HEK293T (cell line): Measurements from ENCODE around the gene ACTR2.

Source experiments
- ARNT ChIP-seq: fragments of 450-650 bp; IDR thresholded peaks from 2 replicates; pipeline ENCODE4 v1.6.1; 2017; ENCODE audit warnings: mild to moderate bottlenecking
- BHLHE40 ChIP-seq: fragments of 450-650 bp; IDR thresholded peaks from 2 replicates; pipeline ENCODE4 v1.6.1; 2016; ENCODE audit warnings: mild to moderate bottlenecking, moderate library complexity, borderline replicate concordance
- CTBP1 ChIP-seq: fragments of 450-650 bp; IDR thresholded peaks from 2 replicates; pipeline ENCODE4 v1.6.1; 2016; ENCODE audit warnings: borderline replicate concordance
- FOXA1 ChIP-seq: fragments of 450-650 bp; IDR thresholded peaks from 2 replicates; pipeline ENCODE4 v1.6.1; 2016; ENCODE audit warnings: mild to moderate bottlenecking
- FOXK2 ChIP-seq: fragments of 450-650 bp; IDR thresholded peaks from 2 replicates; pipeline ENCODE4 v1.6.1; 2016; ENCODE audit warnings: mild to moderate bottlenecking
- FOXM1 ChIP-seq: fragments of 450-650 bp; IDR thresholded peaks from 2 replicates; pipeline ENCODE4 v1.6.1; 2017; ENCODE audit warnings: mild to moderate bottlenecking, borderline replicate concordance
- HDGF ChIP-seq: fragments of 450-650 bp; IDR thresholded peaks from 2 replicates; pipeline ENCODE4 v1.6.1; 2017; ENCODE audit warnings: antibody characterized with exemption, borderline replicate concordance
- L3MBTL2 ChIP-seq: fragments of 450-650 bp; conservative IDR thresholded peaks from 2 replicates; pipeline ENCODE4 v1.6.1; 2016; ENCODE audit warnings: mild to moderate bottlenecking
- LEF1 ChIP-seq: fragments of 450-650 bp; IDR thresholded peaks from 2 replicates; pipeline ENCODE4 v1.6.1; 2017; ENCODE audit warnings: mild to moderate bottlenecking, borderline replicate concordance
- NFRKB ChIP-seq: fragments of 450-650 bp; IDR thresholded peaks from 2 replicates; pipeline ENCODE4 v1.6.1; 2016; ENCODE audit warnings: mild to moderate bottlenecking, moderate library complexity
- SP1 ChIP-seq: fragments of 450-650 bp; IDR thresholded peaks from 2 replicates; pipeline ENCODE4 v1.6.1; 2017
- SUZ12 ChIP-seq: fragments of 450-650 bp; IDR thresholded peaks from 2 replicates; pipeline ENCODE4 v1.6.1; 2016; ENCODE audit warnings: mild to moderate bottlenecking
- TARDBP ChIP-seq: fragments of 450-650 bp; IDR thresholded peaks from 2 replicates; pipeline ENCODE4 v1.6.1; 2016
- ZNF384 ChIP-seq: fragments of 450-650 bp; IDR thresholded peaks from 2 replicates; pipeline ENCODE4 v1.6.1; 2016

DNA sequence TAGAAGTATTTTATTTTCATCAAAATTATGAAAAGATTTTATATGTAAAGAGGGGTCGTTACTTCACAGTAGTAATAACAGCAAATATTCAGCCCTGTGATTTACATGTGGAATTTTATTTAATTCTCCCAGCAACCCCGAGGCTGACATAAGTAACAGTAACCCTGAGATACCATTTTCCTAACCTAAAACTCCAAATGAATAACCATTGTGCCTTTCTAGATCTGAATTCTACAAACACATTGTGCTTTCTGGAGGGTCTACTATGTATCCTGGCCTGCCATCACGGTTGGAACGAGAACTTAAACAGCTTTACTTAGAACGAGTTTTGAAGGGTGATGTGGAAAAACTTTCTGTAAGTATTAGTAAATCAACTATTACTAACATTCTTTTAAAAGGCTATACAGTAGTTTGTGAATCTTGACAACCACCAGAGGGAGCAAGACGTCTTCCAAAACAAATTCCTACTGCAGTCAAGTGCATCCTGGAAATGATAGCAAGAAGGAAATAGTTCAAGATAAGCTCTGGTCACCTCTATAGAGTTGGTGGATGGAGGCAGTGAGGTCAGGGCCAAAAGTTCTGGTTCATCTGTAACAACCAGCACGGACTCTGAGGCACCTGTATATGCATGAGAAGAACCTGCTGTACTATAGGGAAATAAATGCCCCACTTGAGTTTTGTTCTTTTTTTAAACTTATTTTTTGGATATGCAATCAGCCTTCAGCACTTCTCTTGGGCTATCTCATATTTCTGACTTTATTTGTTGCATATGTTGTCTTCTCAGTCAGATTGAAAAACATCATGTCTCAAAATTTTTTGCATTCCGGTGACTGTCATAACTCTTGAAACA, 37.4 kb downstream of the ACTR2 start:
- TF ChIP-seq SP1, result no peak
- TF ChIP-seq FOXM1, result no peak
- no peak for TF ChIP-seq FOXK2
- no peak for TF ChIP-seq HDGF
- TF ChIP-seq L3MBTL2, result no peak
- no peak for TF ChIP-seq FOXA1
- no peak for TF ChIP-seq CTBP1
- no peak for TF ChIP-seq TARDBP
- TF ChIP-seq SUZ12, result no peak
- no peak for TF ChIP-seq ARNT
- TF ChIP-seq NFRKB, result no peak
- no peak for TF ChIP-seq ZNF384
- no peak for TF ChIP-seq BHLHE40
- no peak for TF ChIP-seq LEF1
